ENCODE results near the gene PMS1.
"Not testable (repeated sequence)": the region's sequence is repeated elsewhere in the genome, so short reads cannot be mapped to it uniquely, and the experiment has no call there.

Gene PMS1

DNA sequence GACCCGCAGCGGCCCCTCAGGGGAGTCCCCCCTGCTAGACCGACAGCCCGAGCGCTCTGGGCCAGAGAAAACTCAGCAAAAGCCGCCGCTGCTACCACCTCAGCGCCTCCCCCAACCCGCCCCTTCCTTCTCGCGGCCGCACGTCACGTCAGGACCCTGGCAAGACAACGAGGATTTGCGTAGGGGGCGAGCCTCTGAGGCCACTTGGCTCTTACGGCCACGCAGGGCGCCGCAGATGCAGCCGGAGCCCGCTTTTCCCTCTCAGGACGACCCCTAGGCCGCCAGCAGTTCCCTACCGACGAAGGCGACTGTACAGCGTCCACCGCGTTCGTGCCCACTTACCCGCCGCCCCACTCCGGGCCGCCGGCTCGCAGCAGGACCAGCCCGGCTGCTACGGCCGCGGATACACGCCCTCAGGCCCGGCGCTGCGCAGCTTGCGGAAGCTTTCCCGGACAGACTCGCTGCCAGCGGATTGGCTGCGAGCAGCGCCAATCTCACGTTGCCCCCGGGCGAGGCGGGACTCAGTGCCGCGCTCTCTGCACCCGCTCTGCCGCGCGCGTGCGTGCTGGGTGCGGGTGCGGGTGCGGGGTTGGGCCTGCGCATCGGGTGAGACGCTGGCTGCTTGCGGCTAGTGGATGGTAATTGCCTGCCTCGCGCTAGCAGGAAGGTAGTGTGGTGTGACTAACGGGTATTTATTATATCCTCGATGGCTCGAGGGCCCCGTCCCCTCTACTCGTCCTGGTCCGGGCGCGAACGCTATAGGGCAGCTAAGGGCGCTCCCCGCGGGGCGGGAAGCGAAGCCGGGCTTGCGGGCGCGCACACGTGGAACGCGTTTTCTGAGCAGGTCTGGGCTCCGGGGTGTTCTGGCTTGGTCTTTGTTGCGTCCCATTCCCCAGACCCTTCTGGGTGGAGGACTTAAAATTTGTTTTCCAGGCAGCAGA is at the start of gene PMS1, which contains the start of gene ORMDL1:
Gene PMS1 (plus strand): TSS at position 524 of the 941 bp plus-strand sequence. CDS start 7,360 bp downstream, outside the sequence.
Gene ORMDL1 (minus strand): TSS at position 413 of the 941 bp plus-strand sequence. CDS start 1,744 bp downstream, outside the sequence.
- TF ChIP-seq, protein P1, sequence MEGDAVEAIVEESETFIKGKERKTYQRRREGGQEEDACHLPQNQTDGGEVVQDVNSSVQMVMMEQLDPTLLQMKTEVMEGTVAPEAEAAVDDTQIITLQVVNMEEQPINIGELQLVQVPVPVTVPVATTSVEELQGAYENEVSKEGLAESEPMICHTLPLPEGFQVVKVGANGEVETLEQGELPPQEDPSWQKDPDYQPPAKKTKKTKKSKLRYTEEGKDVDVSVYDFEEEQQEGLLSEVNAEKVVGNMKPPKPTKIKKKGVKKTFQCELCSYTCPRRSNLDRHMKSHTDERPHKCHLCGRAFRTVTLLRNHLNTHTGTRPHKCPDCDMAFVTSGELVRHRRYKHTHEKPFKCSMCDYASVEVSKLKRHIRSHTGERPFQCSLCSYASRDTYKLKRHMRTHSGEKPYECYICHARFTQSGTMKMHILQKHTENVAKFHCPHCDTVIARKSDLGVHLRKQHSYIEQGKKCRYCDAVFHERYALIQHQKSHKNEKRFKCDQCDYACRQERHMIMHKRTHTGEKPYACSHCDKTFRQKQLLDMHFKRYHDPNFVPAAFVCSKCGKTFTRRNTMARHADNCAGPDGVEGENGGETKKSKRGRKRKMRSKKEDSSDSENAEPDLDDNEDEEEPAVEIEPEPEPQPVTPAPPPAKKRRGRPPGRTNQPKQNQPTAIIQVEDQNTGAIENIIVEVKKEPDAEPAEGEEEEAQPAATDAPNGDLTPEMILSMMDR (IDR thresholded peaks at IDR 0.05) = no peak
- Histone ChIP-seq H3K36me3 (ENCODE audit: control insufficient read depth, insufficient read depth, low read length) (no peaks in the 10 kb centered on the region), H3K4me3 (ENCODE audit: low read depth, low read length) (peak within 1 kb of the TSS; percentile 71), H3K9me3 (ENCODE audit: control insufficient read depth, low read length) (no peaks in the 10 kb centered on the region), H3K4me1 (no peaks in the 10 kb centered on the region), H3K9ac (peak within 1 kb of the TSS; percentile 73), H3K27me3 (ENCODE audit: control insufficient read depth, insufficient read depth, low read length) (no peaks in the 10 kb centered on the region), H3K4me2 (ENCODE audit: low read length) (peak within 1 kb of the TSS; percentile 74), H3K79me2 (peaks cover 24% of the 10 kb centered on the region), H2AFZ (peak within 1 kb of the TSS; percentile 97), H3K27ac (peak within 1 kb of the TSS; percentile 89)

- TF ChIP-seq, protein P1 (IDR thresholded peaks at IDR 0.05) = peak; percentile 65
- Histone ChIP-seq H3K9me3 (ENCODE audit: control insufficient read depth, low read length) (no peaks in the 10 kb centered on the region), H2AFZ (no peak overlapping the region), H3K79me2 (no peaks in the 10 kb centered on the region), H3K4me1 (no peaks in the 10 kb centered on the region), H3K9ac (no peak overlapping the region), H3K27me3 (ENCODE audit: control insufficient read depth, insufficient read depth, low read length) (no peaks in the 10 kb centered on the region), H3K4me2 (ENCODE audit: low read length) (no peak overlapping the region), H3K27ac (no peak overlapping the region), H3K4me3 (ENCODE audit: low read depth, low read length) (no peak overlapping the region), H3K36me3 (ENCODE audit: control insufficient read depth, insufficient read depth, low read length) (no peaks in the 10 kb centered on the region)
Measured at GRCh38 chr2:189751080-189751658, 33.1 kb upstream of the PMS1 start.

- Histone ChIP-seq H2AFZ (no peak overlapping the region), H3K36me3 (ENCODE audit: control insufficient read depth, insufficient read depth, low read length) (no peaks in the 10 kb centered on the region), H3K4me1 (no peaks in the 10 kb centered on the region), H3K79me2 (no peaks in the 10 kb centered on the region), H3K27me3 (ENCODE audit: control insufficient read depth, insufficient read depth, low read length) (no peaks in the 10 kb centered on the region), H3K9me3 (ENCODE audit: control insufficient read depth, low read length) (no peaks in the 10 kb centered on the region), H3K4me2 (ENCODE audit: low read length) (no peak overlapping the region), H3K9ac (no peak overlapping the region), H3K27ac (no peak overlapping the region), H3K4me3 (ENCODE audit: low read depth, low read length) (no peak overlapping the region)
- TF ChIP-seq, protein P1 (IDR thresholded peaks at IDR 0.05) = no peak
Measured at GRCh38 chr2:189756311-189756952, 27.8 kb upstream of the PMS1 start.

- not testable (repeated sequence) for H3K36me3 ChIP-seq (ENCODE audit: control insufficient read depth, insufficient read depth, low read length); H3K9ac ChIP-seq
Measured at GRCh38 chr2:189760154-189760553, 24.1 kb upstream of the PMS1 start.

GRCh38 chr2:189762229-189762550 is 22.1 kb upstream of the PMS1 start:
- Histone ChIP-seq H2AFZ (peak overlapping the region; percentile 96), H3K27ac (peak overlapping the region; percentile 87), H3K27me3 (ENCODE audit: control insufficient read depth, insufficient read depth, low read length) (no peaks in the 10 kb centered on the region), H3K4me1 (peaks cover 3% of the 10 kb centered on the region), H3K4me2 (ENCODE audit: low read length) (peak overlapping the region; percentile 81), H3K9me3 (ENCODE audit: control insufficient read depth, low read length) (no peaks in the 10 kb centered on the region), H3K4me3 (ENCODE audit: low read depth, low read length) (peak overlapping the region; percentile 84), H3K79me2 (no peaks in the 10 kb centered on the region), H3K9ac (no peak overlapping the region), H3K36me3 (ENCODE audit: control insufficient read depth, insufficient read depth, low read length) (no peaks in the 10 kb centered on the region)
- TF ChIP-seq, protein P1 (IDR thresholded peaks at IDR 0.05) = no peak

More at GRCh38 chr2:189760154-189760553, 24.1 kb upstream of the PMS1 start:
- H3K9me3 ChIP-seq (ENCODE audit: control insufficient read depth, low read length); H3K4me1 ChIP-seq; H3K4me2 ChIP-seq (ENCODE audit: low read length); H3K79me2 ChIP-seq; H3K4me3 ChIP-seq (ENCODE audit: low read depth, low read length); H2AFZ ChIP-seq; H3K27me3 ChIP-seq (ENCODE audit: control insufficient read depth, insufficient read depth, low read length); H3K27ac ChIP-seq: not testable (repeated sequence)

Measured in parathyroid adenoma (tissue), 2 donors.